K562 (cell line): ENCODE results near the gene CEP89.

Experiments used
- ARNT ChIP-seq, 2 experiments: fragments of 450-650 bp; IDR thresholded peaks; 2 replicates each; pipeline ENCODE4 v1.6.1; 2016; ENCODE audit warnings: mild to moderate bottlenecking in 1 of 2
- CTCF ChIP-seq, 3 experiments: IDR thresholded peaks in 2 of 3; conservative IDR thresholded peaks in 1 of 3; 2 replicates each; pipeline ENCODE4 v1.5.1; 2011 to 2012; ENCODE audit warnings: low read length in 3 of 3, mild to moderate bottlenecking in 3 of 3, control low read depth in 2 of 3, improper control_type of control experiment in 1 of 3, inconsistent platforms in 1 of 3, low read depth in 1 of 3, mixed read lengths in 1 of 3, moderate library complexity in 1 of 3; ENCODE audit not compliant: insufficient read depth in 2 of 3
- EZH2 ChIP-seq: IDR thresholded peaks from 2 replicates; pipeline ENCODE4 v1.6.1; 2012; ENCODE audit warnings: low read depth, mild to moderate bottlenecking, inconsistent platforms, low read length, borderline replicate concordance
- FIP1L1 ChIP-seq: fragments of 200-400 bp; formaldehyde crosslinking; IDR thresholded peaks from 2 replicates; pipeline ENCODE4 v1.6.1; 2018; ENCODE audit warnings: mild to moderate bottlenecking, low read depth, low read length; ENCODE audit not compliant: poor library complexity, severe bottlenecking
- FOXA1 ChIP-seq: fragments of 450-650 bp; IDR thresholded peaks from 2 replicates; pipeline ENCODE4 v1.6.1; 2016; ENCODE audit warnings: mild to moderate bottlenecking, borderline replicate concordance
- HMG20B ChIP-seq: fragments of 250-450 bp; sonication (Bioruptor Pico); IDR thresholded peaks from 2 replicates; pipeline ENCODE4 v1.5.0; 2021; ENCODE audit warnings: mild to moderate bottlenecking
- JUN ChIP-seq, 2 experiments: sonication (generic) in 1 of 2; formaldehyde crosslinking in 1 of 2; IDR thresholded peaks; 2 replicates each; pipeline versions ENCODE4 v1.6.1 to v1.8.0; 2012 to 2022; ENCODE audit warnings: borderline replicate concordance in 2 of 2, mild to moderate bottlenecking in 2 of 2, improper control_type of control experiment in 1 of 2, low read depth in 1 of 2, low read length in 1 of 2, missing genetic modification reagents in 1 of 2
- PHF20 ChIP-seq: fragments of 450-650 bp; IDR thresholded peaks from 2 replicates; pipeline ENCODE4 v1.6.1; 2018; ENCODE audit not compliant: partially characterized antibody
- SREBF2 ChIP-seq: sonication (generic); formaldehyde crosslinking; IDR thresholded peaks from 2 replicates; pipeline ENCODE4 v1.4.0; 2020; ENCODE audit warnings: mild to moderate bottlenecking, missing genetic modification reagents
- TCF7L2 ChIP-seq: fragments of 150-350 bp; IDR thresholded peaks from 2 replicates; pipeline ENCODE4 v1.6.1; 2016; ENCODE audit warnings: low read depth, mild to moderate bottlenecking, low read length, moderate library complexity

DNA sequence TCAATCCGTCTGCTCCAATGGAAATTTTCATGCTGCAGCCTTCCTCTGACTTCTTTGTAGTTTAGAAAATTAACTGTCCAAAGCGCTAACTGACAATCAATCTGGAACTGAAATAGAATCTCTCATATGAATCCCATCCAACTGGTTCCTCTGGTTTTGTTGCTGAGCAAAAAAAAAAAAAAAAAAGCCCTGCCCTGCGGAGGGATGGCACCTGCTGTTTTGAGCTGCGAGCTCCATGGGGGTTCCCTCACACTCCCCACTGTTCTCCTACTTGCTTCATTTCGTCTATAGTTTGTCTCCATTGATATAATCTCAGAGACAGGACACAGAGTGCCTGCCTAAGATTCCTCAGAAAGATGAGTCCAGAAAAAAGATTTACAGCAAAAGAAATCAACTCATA is 33.7 kb upstream of the CEP89 start:
- TF ChIP-seq CTCF (IDR thresholded peaks at IDR 0.05 in 2 of 3, conservative IDR thresholded peaks at IDR 0.05 in 1 of 3; ENCODE audit: insufficient read depth in 2 of 3, low read depth in 1 of 3, low read length in 3 of 3) (no peak), JUN (IDR thresholded peaks at IDR 0.05; ENCODE audit: borderline replicate concordance, low read depth, low read length) (no peak), JUN (CRISPR knock-in tag; IDR thresholded peaks at IDR 0.05; ENCODE audit: borderline replicate concordance) (no peak), FOXA1 (no peak), FIP1L1 (no peak), TCF7L2 (no peak), SREBF2 (CRISPR knock-in tag) (no peak), EZH2 (no peak), HMG20B (CRISPR knock-in tag) (no peak), PHF20 (no peak), ARNT (IDR thresholded peaks at IDR 0.05) (no peak)
